ENCODE data around the gene TOM1.

Gene TOM1

DNA sequence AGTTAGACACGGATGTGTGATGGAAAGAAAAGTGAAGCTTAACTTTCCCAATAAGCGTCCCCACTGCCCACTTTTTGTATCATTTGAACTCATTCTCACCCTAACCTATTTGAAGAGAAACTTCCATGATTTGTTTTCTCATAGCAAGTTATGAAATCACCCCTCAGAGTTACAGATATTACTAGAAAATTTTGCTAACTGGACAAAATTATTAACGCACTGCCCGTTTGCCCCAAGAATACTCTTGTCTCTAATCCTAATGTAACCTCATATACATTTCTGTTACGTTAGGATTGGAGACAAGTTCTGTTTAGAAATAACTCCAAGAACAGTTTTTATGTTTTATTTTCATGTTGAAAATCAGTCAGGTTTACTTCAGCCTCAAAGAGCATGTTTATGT lies 25.5 kb downstream of the TOM1 start:
- no peak for DNase-seq

DNA sequence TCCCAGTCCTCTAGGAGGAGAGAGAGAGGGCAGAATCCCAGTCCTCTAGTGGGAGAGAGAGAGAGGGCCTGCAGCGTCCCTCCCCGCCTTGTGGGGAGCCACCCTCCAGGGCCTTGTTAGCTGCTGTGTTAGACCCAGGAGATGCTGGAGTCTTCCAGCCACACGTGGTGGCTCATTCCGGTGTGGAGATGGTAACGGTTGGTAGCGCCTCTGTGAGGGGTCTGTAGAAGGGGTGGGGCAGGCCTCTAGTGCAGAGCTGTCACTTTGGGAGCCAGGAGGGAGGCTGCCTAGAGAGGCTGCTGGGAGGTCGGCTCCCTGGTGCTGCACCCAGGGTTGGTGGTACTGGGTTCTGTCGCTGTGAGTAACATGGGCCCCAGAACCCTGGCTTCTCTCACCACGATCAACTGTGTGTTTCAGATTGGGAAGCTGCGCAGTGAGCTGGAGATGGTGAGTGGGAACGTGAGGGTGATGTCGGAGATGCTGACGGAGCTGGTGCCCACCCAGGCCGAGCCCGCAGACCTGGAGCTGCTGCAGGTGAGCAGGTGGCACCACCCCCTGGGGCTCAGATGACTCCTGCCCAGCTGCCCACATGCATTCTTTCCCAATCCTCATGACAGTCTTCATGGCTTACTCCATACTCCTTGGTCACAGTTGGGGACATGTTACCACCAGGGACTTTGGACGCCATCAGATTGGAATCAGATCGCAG lies 27.3 kb downstream of the TOM1 start:
- no peak for DNase-seq

DNA sequence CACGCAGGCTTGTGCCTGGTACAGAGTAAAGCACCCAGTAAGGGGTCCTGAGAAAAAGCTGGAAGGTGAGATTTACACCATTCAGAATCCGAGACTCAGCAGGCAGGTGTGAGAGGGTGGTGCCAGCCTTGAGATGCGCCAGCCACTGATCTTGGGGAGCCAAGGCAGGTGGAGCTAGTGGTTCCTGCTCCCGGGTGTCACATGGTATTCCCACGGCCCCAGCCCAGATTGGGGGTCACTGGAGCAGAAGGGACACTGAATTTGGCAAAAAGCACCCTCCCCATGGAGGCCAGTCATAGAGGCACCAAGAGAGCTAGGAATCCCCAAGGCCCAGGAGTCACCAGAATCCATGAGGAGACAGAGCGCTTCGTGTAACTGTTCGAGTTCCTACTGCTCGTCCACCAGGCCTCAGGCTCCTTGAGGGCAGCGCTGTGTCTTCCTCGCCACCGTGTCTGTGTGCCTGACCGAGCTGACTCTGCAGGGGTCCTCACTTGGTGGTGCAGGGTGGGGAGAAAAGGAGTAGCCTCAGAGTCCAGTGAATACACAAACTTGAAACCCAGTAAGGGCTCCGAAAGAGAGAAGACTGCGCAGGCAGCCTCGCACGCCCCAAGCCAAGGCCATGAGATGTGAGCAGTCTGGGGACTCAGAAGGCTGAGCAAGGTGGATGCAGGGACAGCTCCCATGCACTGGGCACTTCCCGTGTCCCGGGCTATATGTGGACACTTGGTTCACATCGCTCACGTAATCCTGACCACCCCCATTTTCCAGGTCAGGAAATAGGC lies 28.2 kb downstream of the TOM1 start:
- DNase-seq, result no peak

DNA sequence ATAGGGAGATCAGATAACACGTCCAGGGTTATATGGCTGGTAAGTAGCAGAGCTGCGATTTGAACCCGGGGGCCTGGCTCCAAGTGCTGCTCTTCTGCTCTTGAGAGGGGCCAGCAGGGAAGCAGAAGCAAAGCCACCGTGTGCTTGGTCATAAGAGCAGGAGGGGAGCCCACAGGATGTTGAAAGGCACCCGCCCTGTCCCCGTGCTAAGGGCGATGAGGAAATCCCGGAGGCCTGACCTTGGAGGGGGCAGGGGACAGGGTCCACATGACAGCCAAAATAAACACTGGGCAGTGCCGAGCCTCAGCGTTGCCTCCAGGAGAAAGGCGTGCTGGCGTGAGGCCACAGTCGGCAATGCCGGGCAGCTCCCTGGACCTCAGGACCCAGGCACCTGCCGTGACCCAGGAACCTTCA lies 28.8 kb downstream of the TOM1 start:
- DNase-seq, result no peak

DNA sequence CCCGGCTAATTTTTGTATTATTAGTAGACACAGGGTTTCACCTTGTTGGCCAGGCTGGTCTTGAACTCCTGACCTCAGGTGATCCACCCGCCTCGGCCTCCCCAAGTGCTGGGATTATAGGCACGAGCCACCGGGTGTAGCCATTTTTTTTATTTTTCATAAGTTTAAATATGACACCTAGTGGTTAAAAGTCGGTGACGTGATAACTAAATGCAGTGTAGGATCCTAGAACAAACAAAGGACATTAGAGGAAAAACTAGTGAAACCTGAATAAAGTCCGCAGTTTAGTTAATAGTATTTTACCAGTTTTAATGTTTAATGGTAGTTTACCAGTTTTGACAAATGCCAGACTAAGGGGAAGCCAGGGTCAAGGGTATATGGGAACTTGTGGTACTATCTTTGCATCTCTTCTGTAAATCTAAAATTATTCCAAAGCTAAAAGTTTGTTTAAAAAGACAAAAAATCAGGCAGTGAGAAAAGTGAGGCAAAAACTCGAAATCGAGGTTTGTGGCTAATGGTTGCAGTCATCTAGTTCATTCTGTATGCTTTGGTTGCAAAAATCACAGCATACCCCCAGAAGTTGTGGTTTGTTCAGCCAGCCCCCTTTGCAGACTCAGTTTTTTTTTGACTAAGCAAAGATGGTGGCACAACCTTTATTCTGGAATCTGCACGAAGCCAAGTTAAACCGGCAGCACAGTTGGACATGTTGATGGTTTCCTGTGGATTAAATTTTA lies 29.6 kb downstream of the TOM1 start:
- DNase-seq, result no peak

DNA sequence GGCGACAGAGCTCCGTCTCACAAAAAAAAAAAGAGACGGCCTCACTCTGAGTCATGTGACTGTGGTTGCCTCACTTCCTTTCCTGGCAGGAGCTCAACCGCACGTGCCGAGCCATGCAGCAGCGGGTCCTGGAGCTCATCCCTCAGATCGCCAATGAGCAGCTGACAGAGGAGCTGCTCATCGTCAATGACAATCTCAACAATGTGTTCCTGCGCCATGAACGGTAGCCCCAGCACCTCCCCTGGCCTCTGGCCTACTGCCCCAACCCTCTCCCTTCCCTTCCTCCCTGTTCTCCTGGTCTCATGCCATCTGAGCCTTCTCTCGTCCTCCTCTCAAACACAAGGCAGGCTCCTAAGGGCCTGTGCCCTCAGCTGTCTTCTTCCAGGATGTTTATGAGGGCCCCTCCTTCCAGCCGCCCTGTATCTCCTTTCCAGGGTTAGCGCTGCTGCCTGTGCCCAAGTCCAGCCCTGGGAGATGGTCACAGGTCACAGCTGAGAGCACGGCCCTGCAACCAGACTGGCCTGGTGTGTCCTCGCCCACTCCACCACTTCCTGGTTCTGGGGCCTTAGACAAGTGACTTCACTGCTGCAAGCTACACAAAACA lies 30.7 kb downstream of the TOM1 start:
- DNase-seq, result peak in 1 of 2 experiments; percentile 19

DNA sequence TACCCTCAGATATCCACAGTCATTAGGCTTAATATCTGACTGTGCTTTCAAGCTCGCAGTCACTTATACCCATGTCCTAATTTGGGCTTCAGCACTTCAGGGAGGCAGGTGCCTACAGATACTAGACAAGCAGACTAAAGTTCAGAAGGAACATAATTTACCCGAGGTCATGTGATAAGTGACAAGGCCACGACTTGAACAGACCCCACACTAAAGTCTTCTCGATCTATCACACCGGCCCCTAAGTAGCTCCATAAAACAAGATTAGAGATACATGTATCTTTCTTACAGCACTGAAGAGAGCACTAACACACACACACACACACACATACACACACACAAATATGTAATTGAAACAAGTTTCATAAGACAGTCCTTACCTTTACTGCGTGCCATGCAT lies 32.6 kb downstream of the TOM1 start:
- no peak for DNase-seq

DNA sequence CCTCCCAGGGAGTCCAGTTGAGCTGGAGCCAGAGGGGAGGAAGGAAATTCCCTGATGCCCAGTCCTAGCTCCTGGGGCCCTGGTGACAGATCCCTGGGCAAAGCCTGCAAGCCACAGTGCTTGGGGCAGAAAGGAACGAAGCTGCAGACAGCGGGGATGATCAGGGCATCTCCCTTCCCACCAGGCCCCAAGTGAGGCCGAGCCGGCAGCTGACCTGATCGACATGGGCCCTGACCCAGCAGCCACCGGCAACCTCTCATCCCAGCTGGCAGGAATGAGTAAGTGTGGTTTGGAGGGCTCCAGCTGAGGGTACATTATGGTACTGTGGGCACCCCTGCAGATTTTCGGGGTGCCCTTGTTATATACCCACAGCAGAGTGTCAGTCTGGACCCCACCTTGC lies 33.5 kb downstream of the TOM1 start:
- no peak for DNase-seq

DNA sequence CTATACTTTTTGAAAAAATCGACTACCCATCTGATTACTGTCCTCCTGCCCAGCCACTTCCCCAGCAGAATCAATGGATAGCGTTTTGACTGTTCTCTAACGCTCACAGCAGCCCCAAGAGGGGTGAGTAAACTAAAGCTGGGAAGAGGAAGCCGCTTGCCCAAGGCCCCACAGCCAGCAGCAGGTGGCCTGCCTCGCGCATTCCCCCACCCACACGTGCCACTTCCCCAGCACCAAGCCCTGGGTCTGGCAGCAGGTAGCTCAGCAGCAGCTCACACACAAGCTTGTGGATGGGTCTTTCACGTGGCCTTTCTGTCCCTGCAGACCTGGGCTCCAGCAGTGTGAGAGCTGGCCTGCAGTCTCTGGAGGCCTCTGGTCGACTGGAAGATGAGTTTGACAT lies 34.3 kb downstream of the TOM1 start:
- no peak for DNase-seq

DNA sequence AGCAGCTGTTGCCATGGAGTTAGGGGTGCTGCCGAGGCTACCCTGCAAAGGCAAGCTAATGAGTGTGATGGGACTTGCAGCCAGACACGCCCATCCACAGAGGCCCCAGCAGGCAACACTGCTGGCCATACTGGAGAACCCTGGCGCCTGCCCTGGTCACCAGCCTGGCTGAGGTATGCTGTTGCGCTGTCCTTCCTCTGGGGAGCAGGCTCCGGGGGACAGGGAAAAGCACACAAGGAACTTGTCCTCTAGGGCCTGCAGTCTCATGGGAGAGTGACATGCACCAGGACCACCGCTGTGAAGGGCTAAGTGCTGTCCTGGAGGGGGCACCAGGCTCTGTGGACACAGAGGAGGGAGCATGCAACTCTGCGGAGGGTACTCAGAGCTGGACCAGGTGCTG lies 35.8 kb downstream of the TOM1 start:
- DNase-seq, result no peak

DNA sequence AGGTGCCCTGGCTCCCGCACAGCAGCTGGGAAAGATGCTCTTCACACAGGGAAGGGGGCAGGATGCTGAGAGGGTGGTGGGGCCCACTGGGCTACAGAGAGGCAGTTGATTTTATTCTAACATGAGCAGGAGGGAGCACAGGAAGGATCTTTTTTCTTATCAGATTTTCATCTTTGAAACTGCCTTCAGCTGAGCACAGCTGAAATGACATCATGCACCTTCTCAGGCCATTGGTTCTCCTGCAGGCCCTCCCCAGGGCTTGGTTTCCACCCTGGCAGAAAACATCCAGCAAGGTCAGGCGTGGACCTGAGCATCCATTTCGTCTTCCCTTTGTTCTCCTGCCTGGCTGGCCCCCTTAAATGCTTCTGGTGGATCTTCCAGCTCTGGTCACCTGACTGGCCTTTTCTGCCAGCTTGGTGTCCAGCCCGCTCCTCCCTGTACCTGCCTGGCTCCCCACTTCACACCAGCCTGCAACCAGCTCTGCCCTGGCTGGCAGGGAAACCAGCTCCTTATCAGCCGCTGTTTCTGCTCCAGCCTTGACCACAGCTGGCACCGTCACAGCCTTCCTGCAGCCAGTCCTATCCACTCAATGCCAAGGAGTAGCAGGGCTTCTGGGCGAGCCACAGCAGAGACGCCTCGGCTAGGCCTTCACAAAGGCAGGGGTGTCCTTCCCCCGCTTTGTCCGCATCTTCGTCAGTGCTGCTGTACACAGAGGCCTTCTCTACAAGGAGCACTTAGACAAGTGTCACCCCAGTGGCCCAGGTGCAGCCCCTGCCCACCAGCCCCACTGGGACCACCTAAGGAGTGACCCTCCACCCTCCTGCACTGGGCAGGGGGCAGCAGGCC lies 36.5 kb downstream of the TOM1 start:
- no peak for DNase-seq

DNA sequence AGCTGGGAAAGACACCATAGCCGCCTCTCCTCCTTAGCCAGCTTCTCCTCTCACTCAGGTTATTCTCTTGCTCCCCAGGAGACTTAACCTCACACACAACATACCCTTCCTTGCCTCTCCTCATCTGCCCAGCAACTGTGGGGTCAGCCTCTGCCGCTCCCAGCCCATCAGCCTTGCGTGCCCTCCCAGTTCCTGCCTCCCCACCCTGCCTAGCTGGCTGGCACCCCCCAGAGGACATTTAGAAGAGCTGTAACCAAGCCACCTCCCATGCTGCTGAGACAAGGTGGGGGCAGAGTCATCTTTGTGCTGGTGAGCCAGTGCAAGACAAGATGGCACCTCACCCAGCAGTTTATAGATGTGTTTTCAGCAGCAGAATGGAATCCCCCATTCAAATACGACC lies 38.2 kb downstream of the TOM1 start:
- peak in 1 of 2 experiments; percentile 15 for DNase-seq

DNA sequence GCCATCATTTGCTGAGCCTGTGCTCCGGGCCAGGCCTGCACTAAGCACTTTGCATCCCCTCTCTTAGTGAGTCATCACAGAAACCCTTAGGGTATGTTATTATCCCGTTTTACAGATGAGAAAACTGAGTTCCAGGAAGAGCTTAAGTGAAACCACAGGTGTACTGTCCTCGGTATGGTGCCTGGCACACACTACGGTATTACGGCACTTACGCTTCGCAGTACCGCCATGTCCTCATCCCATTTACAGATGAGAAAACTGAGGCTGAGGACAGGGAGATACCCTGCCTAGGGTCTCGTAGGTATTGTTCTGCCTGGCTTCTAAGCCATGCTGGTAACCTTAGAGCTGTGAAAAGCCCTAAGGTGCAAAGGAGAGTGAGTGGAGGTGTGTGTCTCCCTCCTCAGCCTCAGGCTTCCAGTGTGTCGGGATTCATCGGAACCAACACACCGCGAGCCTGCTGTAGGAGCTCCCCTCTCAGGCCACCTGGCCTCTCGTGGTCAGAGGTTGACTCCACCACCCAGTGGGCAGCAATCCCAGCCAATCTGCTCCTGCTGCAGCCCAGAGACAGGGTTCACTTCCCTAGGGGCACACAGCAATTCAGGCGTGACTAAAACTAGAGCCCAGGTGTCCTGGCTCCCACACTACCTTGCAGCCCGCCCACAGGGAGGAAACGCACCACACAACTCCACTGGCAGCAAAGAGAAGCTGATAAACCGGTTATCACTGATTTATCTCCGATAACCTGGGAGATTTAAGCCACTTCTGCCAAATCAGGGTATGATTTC lies 41.6 kb downstream of the TOM1 start:
- DNase-seq, result no peak

DNA sequence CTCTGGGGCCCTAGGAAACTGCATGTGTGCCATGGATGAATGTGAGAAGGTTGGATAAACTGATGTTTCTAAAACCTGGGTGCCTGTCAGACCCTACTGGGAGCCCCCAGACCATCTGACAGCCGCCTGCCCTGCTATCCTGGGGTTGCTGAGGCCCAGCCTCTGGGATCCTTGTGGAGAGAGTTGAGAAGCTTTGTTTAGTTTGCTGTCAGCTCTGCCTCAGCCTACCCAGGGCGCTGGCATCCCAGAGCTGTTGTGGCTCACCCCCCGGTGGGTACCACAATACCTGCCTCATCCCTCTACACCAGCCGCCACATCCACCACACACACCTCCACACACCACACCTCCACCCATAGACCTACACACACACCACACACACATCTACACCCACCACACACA lies 42.7 kb downstream of the TOM1 start:
- no peak for DNase-seq

DNA sequence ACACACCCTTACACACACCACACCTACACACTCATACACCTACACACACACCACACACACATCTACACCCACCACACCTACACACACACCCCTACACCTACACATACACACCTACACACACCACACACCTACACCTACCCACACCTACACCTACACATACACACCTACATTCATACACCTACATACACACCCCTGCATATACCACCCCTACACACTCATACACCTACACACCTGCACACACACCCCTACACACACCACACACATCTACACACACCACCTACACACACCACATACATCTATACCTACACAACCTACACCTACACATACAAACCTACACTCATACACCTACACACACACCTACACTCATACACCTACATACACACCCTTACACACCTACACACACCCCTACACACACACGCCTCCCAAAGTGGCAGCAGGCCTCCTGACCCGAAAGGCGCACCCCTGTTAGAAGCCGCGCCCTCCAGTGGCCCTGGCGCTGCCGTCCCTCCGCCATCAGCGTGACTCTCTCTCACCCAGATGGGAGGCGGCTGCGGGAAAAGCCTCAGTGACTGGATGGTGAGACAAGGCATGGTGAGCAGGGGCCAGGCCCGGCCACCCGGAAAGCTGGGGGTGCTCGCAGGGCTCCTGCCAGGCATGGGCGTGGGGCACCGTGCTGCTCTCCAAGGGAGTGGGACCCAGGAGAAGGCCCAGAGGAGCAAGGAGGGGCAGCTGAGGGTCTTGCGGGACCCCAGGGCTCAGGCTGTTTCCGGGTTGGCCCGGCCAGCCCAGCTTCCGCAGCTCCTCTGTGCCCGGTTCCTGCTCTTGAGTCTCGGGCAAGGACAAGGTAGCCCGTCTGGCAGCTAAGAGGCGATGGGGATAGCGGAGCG lies 44.2 kb downstream of the TOM1 start:
- DNase-seq, result no peak

DNA sequence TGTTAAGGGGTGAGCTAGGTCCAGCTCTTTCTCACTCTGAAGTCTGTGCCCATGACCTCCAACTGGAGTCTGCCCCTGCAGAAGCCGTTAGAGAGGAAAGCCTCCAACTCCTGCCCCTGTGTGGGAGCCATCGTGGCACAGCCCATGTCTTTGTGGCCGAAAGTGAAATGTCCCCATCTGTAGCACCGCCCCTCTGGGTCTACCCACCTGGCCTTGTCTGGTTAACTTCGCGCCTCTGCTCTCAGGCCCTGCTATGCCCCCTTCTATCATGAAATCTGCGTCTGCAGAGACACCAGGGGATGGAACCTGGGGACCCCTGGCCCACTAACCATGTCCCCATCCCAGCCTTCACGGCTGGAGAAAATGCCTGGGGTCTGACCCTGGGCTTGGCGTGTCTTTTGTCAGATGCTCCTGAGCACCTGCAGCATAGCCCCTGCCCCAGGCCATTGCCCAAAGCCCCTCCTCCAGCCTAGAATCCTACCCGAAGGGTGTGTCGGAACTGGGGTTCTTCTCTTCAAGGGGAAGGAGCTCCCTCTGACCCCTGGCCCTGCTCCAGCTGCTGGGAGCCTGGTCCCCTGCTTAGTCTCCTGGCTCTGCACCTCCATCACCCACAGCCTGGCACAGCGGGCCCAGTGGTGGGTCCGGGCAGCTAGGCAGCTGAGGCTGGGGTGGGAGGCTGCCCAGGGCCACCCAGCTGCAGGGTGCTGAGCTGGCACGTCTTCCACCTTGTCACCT lies 45.4 kb downstream of the TOM1 start:
- DNase-seq, result no peak

DNA sequence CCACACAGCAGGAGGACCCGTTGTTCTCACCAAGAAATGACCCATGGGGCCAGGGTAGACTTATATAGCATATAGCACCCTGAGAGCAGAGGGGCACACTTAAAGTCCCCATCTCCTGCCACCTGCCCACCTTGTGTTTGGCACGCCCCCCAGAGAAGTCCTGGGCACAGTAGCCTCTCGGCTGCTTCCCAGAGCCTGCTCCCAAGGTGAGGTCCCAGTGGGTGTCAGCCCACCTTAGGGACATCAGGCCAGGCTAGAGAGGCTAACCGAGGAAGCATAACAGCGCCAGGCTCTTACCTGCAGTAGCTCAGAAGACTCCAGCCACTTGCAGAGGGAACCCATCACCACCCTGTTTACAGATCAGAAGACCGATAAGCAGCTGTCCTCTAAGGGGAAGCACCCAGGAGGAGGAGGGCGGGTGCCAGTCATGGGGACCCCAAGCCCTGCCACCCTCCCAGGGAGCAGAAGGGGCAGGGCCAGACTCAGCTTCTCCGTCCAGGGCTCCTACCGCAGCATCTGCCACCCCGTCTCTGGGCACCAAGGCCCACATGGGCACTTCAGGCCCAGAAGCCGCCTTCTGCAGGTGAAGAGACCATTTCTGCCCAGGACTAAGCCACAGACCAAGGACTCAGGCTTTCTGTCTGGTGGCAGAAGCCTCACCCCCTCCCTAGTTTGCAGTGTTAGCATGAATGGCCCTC lies 46.3 kb downstream of the TOM1 start:
- no peak for DNase-seq

DNA sequence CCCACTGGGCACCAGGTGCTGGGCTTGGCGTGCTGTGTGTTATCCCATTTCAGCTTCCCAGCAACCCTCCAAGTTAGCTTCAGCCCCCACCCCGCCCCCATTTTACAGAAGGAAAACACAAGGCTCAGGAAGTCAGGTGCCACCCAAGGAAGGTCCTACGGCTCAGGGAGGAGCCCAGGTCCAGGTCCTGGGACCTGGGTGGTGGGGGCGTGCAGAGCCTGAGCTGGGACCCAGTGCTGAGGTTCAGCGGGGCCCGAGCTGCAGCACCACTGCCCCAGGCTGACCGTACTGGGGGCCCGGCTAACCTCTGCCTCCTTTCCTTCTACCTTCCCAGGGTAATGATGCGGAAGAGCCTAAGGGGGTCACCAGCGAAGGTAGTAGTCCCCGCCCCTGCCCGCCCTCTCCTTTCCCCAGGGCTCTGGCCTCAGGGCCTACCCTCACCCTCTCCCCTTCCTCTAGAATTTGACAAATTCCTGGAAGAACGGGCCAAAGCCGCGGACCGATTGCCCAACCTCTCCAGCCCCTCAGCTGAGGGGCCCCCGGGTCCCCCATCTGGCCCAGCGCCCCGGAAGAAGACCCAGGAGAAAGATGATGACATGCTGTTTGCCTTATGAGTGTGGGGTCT lies 47.0 kb downstream of the TOM1 start:
- no peak for DNase-seq

DNA sequence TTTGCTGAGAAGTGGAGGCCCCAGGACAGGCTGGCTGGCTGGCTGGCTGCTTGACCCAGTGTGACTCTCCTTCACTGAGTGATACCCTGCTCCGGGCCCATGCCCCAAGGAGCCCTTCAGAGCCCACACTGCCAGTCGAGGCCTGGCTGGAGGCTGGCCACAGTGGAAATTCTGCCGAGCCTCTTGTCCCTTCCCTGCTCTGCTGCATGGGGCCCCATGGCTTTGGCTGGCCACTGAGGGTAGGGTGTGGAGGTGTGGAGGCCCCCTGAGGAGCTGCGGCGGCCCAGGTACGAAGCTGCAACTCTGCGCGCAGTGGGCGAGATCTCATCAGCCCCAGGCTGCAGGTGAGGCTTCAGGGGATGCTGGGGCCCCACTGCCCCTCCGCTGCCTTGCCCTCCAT lies 47.8 kb downstream of the TOM1 start:
- DNase-seq, result no peak
